SK-N-SH (cell line): Measurements from ENCODE around the gene LCN6. TPM values are rescaled to one million over a fixed set of nuclear protein-coding genes. Genes with fewer than 3 reads are reported as not detected.

ENCODE experiments used
- CTCF ChIA-PET: fragments of 300-600, 350-600 bp; formaldehyde crosslinking; extraction: SDS; loops from one replicate; lab custom pipeline; 2021; lab: Yijun Ruan, JAX
- POLR2A ChIA-PET: fragments of 350-600 bp; sonication (Branson Sonifier 250); formaldehyde crosslinking; extraction: SDS; loops from one replicate; lab custom pipeline; 2020; ENCODE audit warnings: antibody characterized with exemption, inconsistent platforms; lab: Yijun Ruan, JAX
- DNase-seq: peaks from one replicate; pipeline ENCODE4 v3.0.0; 2012
- H2AFZ ChIP-seq: fragments of 200-600 bp; sonication (generic); 2 replicates; pipeline ENCODE4 v1.8.1; 2016; ENCODE audit warnings: antibody characterized with exemption, mild to moderate bottlenecking, low read depth
- H3F3A ChIP-seq: fragments of 200-600 bp; sonication (generic); replicated peaks from 2 replicates; pipeline ENCODE3; 2016; ENCODE audit warnings: antibody characterized with exemption, mild to moderate bottlenecking; ENCODE audit not compliant: insufficient read depth
- H3K27ac ChIP-seq, 2 experiments: fragments of 200-500 bp in 1 of 2; fragments of 200-600 bp in 1 of 2; sonication (Bioruptor generic) in 1 of 2; sonication (generic), shearing (Covaris generic) in 1 of 2; 2 replicates each; pipeline versions ENCODE4 v1.5.1 to v1.6.1; 2014 to 2016; ENCODE audit warnings: low read depth in 2 of 2, inconsistent platforms in 1 of 2, low read length in 1 of 2, mild to moderate bottlenecking in 1 of 2, mixed read lengths in 1 of 2
- H3K27me3 ChIP-seq: fragments of 200-600 bp; sonication (generic), shearing (Covaris generic); 2 replicates; pipeline ENCODE4 v1.6.1; 2016; ENCODE audit warnings: mixed run types; ENCODE audit not compliant: insufficient read depth
- H3K36me3 ChIP-seq, 2 experiments: fragments of 200-500 bp in 1 of 2; fragments of 200-600 bp in 1 of 2; sonication (Bioruptor generic) in 1 of 2; sonication (generic) in 1 of 2; replicated peaks in 1 of 2; 2 replicates each; pipeline versions ENCODE3 to v1.5.1; 2014 to 2016; ENCODE audit warnings: low read length in 1 of 2, mild to moderate bottlenecking in 1 of 2; ENCODE audit not compliant: insufficient read depth in 2 of 2, control insufficient read depth in 1 of 2
- H3K4me1 ChIP-seq, 2 experiments: fragments of 200-500 bp in 1 of 2; fragments of 200-600 bp in 1 of 2; sonication (Bioruptor generic) in 1 of 2; sonication (generic), shearing (Covaris generic) in 1 of 2; 2 replicates each; pipeline versions ENCODE4 v1.5.1 to v1.6.1; 2014 to 2016; ENCODE audit warnings: low read depth in 1 of 2, low read length in 1 of 2, mixed run types in 1 of 2; ENCODE audit not compliant: insufficient read depth in 2 of 2, control insufficient read depth in 1 of 2
- H3K4me2 ChIP-seq: fragments of 200-600 bp; sonication (generic), shearing (Covaris generic); 2 replicates; pipeline ENCODE4 v1.6.1; 2017; ENCODE audit warnings: mixed run types
- H3K4me3 ChIP-seq, 2 experiments: fragments of 200-500 bp in 1 of 2; fragments of 200-600 bp in 1 of 2; sonication (Bioruptor generic) in 1 of 2; sonication (generic), shearing (Covaris generic) in 1 of 2; 2 replicates each; pipeline versions ENCODE4 v1.5.1 to v1.8.1; 2014 to 2016; ENCODE audit warnings: low read depth in 2 of 2, inconsistent platforms in 1 of 2, low read length in 1 of 2, mild to moderate bottlenecking in 1 of 2, mixed read lengths in 1 of 2, moderate library complexity in 1 of 2
- H3K79me2 ChIP-seq: fragments of 200-600 bp; sonication (generic); 2 replicates; pipeline ENCODE4 v1.8.1; 2017; ENCODE audit warnings: mild to moderate bottlenecking; ENCODE audit not compliant: insufficient read depth
- H3K9ac ChIP-seq: fragments of 200-600 bp; sonication (generic); 2 replicates; pipeline ENCODE4 v1.6.1; 2017; ENCODE audit warnings: mixed run types
- H3K9me2 ChIP-seq: fragments of 200-600 bp; sonication (generic); 2 replicates; pipeline ENCODE4 v1.6.1; 2017; ENCODE audit warnings: mixed run types
- H3K9me3 ChIP-seq: fragments of 200-600 bp; sonication (generic); 2 replicates; pipeline ENCODE4 v1.6.1; 2017; ENCODE audit warnings: mixed run types, mild to moderate bottlenecking, moderate library complexity
- H4K20me1 ChIP-seq: fragments of 200-600 bp; sonication (generic); 2 replicates; pipeline ENCODE4 v1.6.1; 2017; ENCODE audit warnings: mild to moderate bottlenecking, mixed run types; ENCODE audit not compliant: insufficient read depth
- ELF1 ChIP-seq: IDR thresholded peaks from 2 replicates; pipeline ENCODE4 v1.4.0; 2012
- EZH2phosphoT487 ChIP-seq: fragments of 200-600 bp; sonication (generic); IDR thresholded peaks from 2 replicates; pipeline ENCODE4 v1.6.1; 2017; ENCODE audit warnings: low read depth, mixed run types, mild to moderate bottlenecking, antibody characterized with exemption, moderate library complexity, borderline replicate concordance
- FOSL2 ChIP-seq: IDR thresholded peaks from 2 replicates; pipeline ENCODE4 v1.4.0; 2012; ENCODE audit warnings: low read depth, mild to moderate bottlenecking, moderate library complexity, borderline replicate concordance
- FOXJ3 ChIP-seq: sonication (generic); formaldehyde crosslinking; IDR thresholded peaks from 2 replicates; pipeline ENCODE4 v1.5.1; 2020; ENCODE audit warnings: mild to moderate bottlenecking, missing genetic modification reagents
- GABPA ChIP-seq: IDR thresholded peaks from 2 replicates; pipeline ENCODE4 v1.4.0; 2012; ENCODE audit warnings: low read depth, mild to moderate bottlenecking
- MAX ChIP-seq: IDR thresholded peaks from 2 replicates; pipeline ENCODE4 v1.4.0; 2012; ENCODE audit warnings: low read depth
- PBX3 ChIP-seq: IDR thresholded peaks from 2 replicates; pipeline ENCODE4; 2012
- POLR2AphosphoS5 ChIP-seq: IDR thresholded peaks from 2 replicates; pipeline ENCODE4 v1.6.1; 2012; ENCODE audit warnings: low read depth, low read length
- REST ChIP-seq: IDR thresholded peaks from 2 replicates; pipeline ENCODE4 v1.6.1; 2012; ENCODE audit warnings: mild to moderate bottlenecking, low read depth, low read length, moderate library complexity
- RFX5 ChIP-seq: IDR thresholded peaks from 2 replicates; pipeline ENCODE4 v1.6.1; 2012; ENCODE audit warnings: mild to moderate bottlenecking, improper control_type of control experiment, low read length
- RXRA ChIP-seq: IDR thresholded peaks from 2 replicates; pipeline ENCODE4 v1.4.0; 2012; ENCODE audit warnings: low read depth, mild to moderate bottlenecking, borderline replicate concordance
- SMC3 ChIP-seq: IDR thresholded peaks from 2 replicates; pipeline ENCODE4 v1.6.1; 2012; ENCODE audit warnings: low read depth, low read length, improper control_type of control experiment
- TAF1 ChIP-seq: IDR thresholded peaks from 2 replicates; pipeline ENCODE4 v1.6.1; 2012; ENCODE audit warnings: low read depth, mild to moderate bottlenecking, low read length, moderate library complexity, borderline replicate concordance
- TCF12 ChIP-seq: IDR thresholded peaks from 2 replicates; pipeline ENCODE4 v1.4.0; 2012
- TEAD4 ChIP-seq: IDR thresholded peaks from 2 replicates; pipeline ENCODE4 v1.4.0; 2012; ENCODE audit warnings: mild to moderate bottlenecking, borderline replicate concordance; ENCODE audit not compliant: insufficient read depth
- USF2 ChIP-seq: fragments of 150-350 bp; IDR thresholded peaks from 2 replicates; pipeline ENCODE4 v1.6.1; 2017; ENCODE audit warnings: antibody characterized with exemption, low read length, low read depth, borderline replicate concordance
- ZBTB33 ChIP-seq: IDR thresholded peaks from 2 replicates; pipeline ENCODE4 v1.4.0; 2012; ENCODE audit warnings: low read depth, borderline replicate concordance
- WGBS: methylation state at CpG from one replicate; pipeline ENCODE4 v1.1.6; 2017; ENCODE audit warnings: low lambda C conversion rate; 5-methylcytosine and 5-hydroxymethylcytosine counted together
- polyA plus RNA-seq, 3 experiments: library from polyadenylated mRNA; depleted of rRNA; stranded (reverse); fragments of >200 nt; gene quantifications; 2 replicates each; pipeline ENCODE4 v1.2.3, GENCODE V29; 2012

Gene LCN6
- polyA plus RNA-seq, 1 of the 3 experiments (the other 2 are of a cell fraction) = not detected

- Histone ChIP-seq H3K9me3 (no peaks in the 10 kb centered on the region), H4K20me1 (no peaks in the 10 kb centered on the region), H3K4me1 (peaks cover 0 to 6% of the 10 kb centered on the region in 2 experiments; a peak in 1 of 4 replicates), H2AFZ (no peak overlapping the region), H3K36me3 (no peaks in the 10 kb centered on the region), H3K4me2 (no peak overlapping the region), H3K9me2 (no peaks in the 10 kb centered on the region), H3K27me3 (no peaks in the 10 kb centered on the region), H3K9ac (no peak overlapping the region), H3K79me2 (no peaks in the 10 kb centered on the region), H3K4me3 (no peak overlapping the region), H3F3A (no peaks in the 10 kb centered on the region), H3K27ac (no peak overlapping the region)
- no peak for DNase-seq
- POLR2A ChIA-PET = interaction anchor here (0.6 kb wide), 1 partner anchor 8 kb away, joined by 3 read pairs; no protein-coding TSS in a partner anchor
- CTCF ChIA-PET = interaction anchor here (1.3 to 1.8 kb wide), 2 partner anchors 8 to 23 kb away, joined by 4 read pairs; partner anchors contain the start of gene LCN8
- WGBS = 69% methylated on average over 14 of the region's 21 CpGs
- TF ChIP-seq POLR2AphosphoS5 (no peak), USF2 (no peak), ELF1 (no peak), GABPA (no peak), TAF1 (no peak), RXRA (no peak), FOSL2 (no peak), RFX5 (no peak), PBX3 (no peak), EZH2phosphoT487 (no peak), MAX (no peak), TEAD4 (no peak), FOXJ3 (CRISPR knock-in tag) (no peak), TCF12 (no peak), ZBTB33 (no peak), REST (no peak), SMC3 (no peak)
These were observed 12.4 kb downstream of the LCN6 start for GRCh38 chr9:136735812-136736480.
